ENCODE measurements around the gene SMIM1.

The SMIM1 gene

DNA sequence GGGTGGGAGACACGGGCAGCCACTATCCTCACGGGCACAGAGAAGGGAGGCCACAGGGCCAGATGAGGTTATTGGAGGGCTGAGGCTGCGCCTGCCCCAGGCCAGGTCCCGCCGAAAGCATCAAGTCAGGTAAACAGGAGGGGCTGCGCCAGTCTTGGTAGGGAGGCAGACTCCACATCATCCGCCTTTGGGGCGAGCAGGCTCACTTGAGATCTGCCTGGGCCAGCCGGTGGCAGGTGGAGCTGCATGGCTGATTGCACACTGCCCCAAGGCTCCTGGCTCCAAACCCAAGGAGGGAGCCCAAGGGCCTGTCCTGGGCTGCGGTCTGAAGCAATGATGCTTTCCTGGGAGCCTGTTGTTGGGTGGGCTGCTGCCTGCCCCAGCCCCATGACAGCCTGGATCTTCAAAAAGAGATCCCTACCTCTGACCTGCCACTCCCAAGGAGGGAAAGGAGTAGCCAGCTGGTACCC is 4.6 kb downstream of the SMIM1 start:
- DNase-seq (ENCODE audit: low read depth) = no peak

DNA sequence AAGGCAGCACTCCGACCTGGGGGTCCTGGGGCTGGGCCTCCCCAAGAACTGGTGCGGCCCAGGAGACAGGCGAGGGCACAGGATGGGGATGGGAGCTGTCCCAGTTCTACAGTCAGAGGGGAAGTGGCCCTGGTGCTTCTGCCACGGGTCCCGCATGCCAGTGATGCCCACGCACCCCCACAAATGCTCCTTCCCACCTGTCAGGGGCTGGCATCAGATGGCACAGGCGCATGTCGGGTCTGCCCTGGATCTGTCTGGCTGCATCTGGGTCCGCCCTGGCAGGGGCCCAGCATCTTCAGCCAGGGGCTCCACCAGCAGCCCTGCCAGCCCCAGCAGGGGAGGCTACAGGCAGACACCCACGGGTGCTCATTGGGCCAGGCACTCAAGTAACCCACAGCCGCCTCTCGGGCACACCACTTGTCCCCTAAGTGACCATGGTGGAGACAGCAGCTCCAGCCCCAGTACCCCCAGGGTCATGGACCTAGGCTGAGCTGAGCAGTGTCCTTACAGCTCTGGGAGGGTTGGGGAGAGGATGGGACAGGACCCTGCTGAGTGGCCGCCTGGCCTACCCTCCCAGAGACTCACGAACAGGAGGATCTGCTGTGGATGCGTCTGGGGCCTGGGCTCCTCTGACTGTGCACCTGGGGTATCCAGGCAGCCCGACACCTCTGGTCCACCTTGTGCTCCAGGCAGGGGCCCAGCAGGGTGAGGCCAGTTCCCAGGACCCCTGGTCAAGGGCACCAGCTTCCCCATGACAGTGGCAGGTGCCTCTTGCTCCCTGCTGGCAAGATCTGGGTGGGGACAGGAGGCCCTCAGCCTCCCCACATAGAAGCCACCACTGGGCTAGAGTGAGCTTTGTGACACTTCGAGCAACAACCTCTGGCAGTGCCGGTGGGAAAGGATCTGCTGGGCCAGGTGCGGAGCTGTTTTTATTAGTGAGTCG is 5.4 kb downstream of the SMIM1 start:
- no peak for DNase-seq (ENCODE audit: low read depth)

- DNase-seq (ENCODE audit: low read depth) = no peak
Observed at GRCh38 chr1:3778590-3779264, 6.2 kb downstream of the SMIM1 start.

DNA sequence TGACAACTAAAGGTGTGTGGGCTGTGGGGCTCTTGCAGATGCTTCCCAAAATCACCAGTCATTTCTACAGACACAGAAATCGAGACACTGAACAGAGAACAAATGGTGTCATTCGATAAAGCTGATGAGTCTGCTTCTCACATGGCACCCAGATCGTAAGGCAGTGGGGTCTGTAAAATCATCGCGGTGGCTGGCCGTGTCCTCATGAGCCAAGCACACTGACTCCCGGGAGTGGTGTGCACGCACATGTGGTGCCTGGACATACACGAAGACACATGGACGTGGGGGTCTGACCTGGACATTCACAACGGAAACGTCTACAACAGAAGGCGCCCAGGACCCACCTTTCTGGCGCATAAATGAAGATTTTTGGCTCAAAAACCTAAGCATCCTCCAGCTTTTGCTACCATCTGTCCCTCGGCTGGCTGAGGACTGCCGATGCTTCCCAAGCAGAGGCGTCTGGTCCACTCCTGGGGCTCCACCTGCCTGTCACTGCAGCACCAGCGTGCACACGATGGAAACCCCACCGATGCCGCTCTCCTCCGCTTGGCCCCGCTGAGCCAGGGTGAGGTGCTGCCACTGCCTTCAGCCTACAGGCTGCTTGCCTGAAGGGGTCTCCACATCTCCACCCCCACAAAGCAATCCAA is 6.8 kb downstream of the SMIM1 start:
- DNase-seq (ENCODE audit: low read depth) = no peak

DNA sequence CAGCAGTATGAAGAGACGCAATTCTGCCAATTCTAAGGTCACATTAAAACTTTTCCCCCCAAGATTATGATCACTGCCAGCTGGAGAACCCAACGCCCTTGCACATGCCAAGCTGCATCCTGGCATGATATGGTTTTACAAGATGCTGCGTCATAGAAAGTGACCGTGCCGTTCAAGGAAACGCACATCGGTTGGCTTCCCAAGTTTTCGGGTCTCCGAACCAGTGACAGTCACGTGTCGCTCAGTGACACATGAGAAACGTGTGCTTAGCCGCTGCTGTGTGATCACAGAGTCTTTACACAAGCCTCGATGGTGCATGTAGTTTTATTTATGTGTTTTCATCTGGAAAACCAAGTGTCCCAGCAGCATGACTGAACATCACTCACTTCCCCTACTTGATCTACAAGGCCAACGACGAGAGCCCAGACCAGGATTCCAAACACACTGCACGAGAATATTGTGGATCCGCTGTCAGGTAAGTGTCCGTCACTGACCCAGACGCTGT is 7.4 kb downstream of the SMIM1 start:
- no peak for DNase-seq (ENCODE audit: low read depth)

GRCh38 chr1:3780901-3781300 is 8.4 kb downstream of the SMIM1 start:
- DNase-seq (ENCODE audit: low read depth) = no peak

GRCh38 chr1:3783651-3784474 is 11.3 kb downstream of the SMIM1 start:
- no peak for DNase-seq (ENCODE audit: low read depth)

GRCh38 chr1:3785045-3785444 is 12.5 kb downstream of the SMIM1 start:
- no peak for DNase-seq (ENCODE audit: low read depth)

- no peak for DNase-seq (ENCODE audit: low read depth)
Observed at GRCh38 chr1:3785456-3786157, 13.1 kb downstream of the SMIM1 start.

- no peak for DNase-seq (ENCODE audit: low read depth)
Observed at GRCh38 chr1:3786468-3787348, 14.2 kb downstream of the SMIM1 start.

DNA sequence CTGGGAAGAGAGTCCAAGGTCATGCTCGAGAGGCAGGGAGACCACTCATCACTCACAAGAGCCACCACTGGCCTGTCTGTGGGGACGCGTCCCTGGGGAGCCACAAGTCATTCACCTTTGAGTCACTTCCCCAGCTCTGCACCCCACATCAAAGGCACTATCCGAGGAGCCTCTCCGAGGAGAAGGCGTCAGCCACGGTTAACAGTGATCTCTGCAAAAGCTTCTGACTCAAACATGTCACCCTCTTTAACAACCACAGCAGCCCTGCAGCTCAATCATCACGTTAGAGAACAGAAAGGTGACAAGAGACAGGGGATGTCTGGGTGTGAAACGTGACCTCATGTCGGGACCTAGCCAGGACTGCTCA is 14.8 kb downstream of the SMIM1 start:
- DNase-seq (ENCODE audit: low read depth) = no peak

GRCh38 chr1:3787745-3788605 is 15.4 kb downstream of the SMIM1 start:
- no peak for DNase-seq (ENCODE audit: low read depth)

GRCh38 chr1:3788756-3789420 is 16.3 kb downstream of the SMIM1 start:
- DNase-seq (ENCODE audit: low read depth) = no peak

- no peak for DNase-seq (ENCODE audit: low read depth)
Observed at GRCh38 chr1:3789421-3790300, 17.1 kb downstream of the SMIM1 start.

- DNase-seq (ENCODE audit: low read depth) = no peak
Observed at GRCh38 chr1:3790500-3790923, 18.0 kb downstream of the SMIM1 start.

GRCh38 chr1:3790952-3791351 is 18.4 kb downstream of the SMIM1 start:
- DNase-seq (ENCODE audit: low read depth) = no peak

GRCh38 chr1:3795453-3796214 is 23.1 kb downstream of the SMIM1 start:
- DNase-seq (ENCODE audit: low read depth) = no peak
